ENCODE results near the gene GAB2.
"Not testable (repeated sequence)": the region's sequence is repeated elsewhere in the genome, so short reads cannot be mapped to it uniquely, and the experiment has no call there.

The GAB2 gene

DNA sequence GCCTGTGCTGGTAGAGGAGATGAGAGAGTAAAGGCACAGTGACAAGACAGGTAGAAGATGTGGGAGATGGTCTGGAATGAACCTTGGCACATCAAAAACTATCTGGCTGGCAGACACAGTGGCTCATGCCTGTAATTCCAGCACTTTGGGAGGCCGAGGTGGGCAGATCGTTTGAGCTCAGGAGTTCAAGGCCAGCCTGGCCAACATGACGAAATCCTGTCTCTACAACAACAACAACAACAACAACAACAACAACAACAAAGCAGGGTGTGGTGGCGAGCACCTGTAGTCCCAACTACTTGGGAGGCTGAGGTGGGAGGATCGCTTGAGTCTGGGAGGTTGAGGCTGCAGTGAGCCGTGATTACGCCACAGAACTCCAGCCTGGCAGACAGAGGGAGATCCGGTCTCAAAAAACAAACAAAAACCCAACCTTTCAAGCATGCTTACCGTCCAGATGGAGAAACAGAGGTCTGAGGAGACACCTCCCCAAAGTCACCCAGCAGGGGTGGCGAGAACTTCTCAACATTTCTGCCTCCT, 240.9 kb downstream of the GAB2 start:
- DNase-seq (ENCODE audit: low read depth) = no peak
- TF ChIP-seq CTCF (IDR thresholded peaks at IDR 0.05; ENCODE audit: low read depth, low read length, missing control alignments) = no peak
- no peak overlapping the region for H3K4me3 ChIP-seq (ENCODE audit: low read depth, low read length)

- not testable (repeated sequence) for DNase-seq (ENCODE audit: low read depth); H3K4me3 ChIP-seq (ENCODE audit: low read depth, low read length)
These were observed 241.8 kb downstream of the GAB2 start for GRCh38 chr11:78175862-78176261.

DNA sequence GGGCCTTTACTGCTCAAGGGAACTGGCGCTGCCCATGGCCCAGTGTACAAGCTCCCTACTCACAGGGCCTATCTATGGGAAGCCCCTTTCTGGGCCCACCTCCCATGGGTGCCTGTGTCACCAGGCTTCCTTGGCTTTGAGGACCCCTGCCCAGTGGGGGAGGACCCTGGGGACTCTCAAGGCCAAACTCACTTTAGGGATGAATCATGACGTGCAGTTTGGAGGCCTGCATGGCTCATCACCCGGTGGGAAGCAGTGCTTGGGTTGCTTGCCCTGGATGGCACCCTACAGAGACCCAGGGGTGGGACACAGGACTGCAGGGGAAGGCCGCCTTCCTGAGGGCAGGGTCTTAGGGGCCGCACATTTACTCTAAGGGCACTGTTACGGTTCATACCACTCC, 245.7 kb downstream of the GAB2 start:
- no peak for TF ChIP-seq CTCF (IDR thresholded peaks at IDR 0.05; ENCODE audit: low read depth, low read length, missing control alignments)
- no peak for DNase-seq (ENCODE audit: low read depth)
- no peak overlapping the region for H3K4me3 ChIP-seq (ENCODE audit: low read depth, low read length)

GRCh38 chr11:78170874-78171549, 246.6 kb downstream of the GAB2 start:
- TF ChIP-seq CTCF (IDR thresholded peaks at IDR 0.05; ENCODE audit: low read depth, low read length, missing control alignments) = no peak
- DNase-seq (ENCODE audit: low read depth) = no peak
- H3K4me3 ChIP-seq (ENCODE audit: low read depth, low read length) = no peak overlapping the region

DNA sequence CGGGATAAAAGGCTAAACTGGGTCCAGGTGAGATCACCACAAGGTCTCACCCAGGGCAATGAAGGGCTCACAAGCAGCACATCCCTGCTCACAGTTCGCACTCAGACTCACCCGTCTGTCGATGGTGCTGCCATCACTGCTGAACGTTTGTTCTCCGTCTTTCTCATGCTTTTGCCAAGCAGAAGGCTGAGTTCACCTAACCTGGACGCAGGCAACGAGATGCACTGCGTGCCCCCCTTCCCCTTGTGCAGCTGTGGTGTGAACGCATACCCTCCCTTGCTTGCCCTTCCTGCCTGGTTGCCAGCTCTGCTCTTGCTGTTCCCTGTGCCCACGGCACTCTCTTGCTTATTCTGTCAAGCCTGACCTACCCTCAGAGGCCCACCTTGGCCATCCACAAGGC, 247.2 kb downstream of the GAB2 start:
- TF ChIP-seq CTCF (IDR thresholded peaks at IDR 0.05; ENCODE audit: low read depth, low read length, missing control alignments) = no peak
- no peak for DNase-seq (ENCODE audit: low read depth)
- H3K4me3 ChIP-seq (ENCODE audit: low read depth, low read length) = no peak overlapping the region

DNA sequence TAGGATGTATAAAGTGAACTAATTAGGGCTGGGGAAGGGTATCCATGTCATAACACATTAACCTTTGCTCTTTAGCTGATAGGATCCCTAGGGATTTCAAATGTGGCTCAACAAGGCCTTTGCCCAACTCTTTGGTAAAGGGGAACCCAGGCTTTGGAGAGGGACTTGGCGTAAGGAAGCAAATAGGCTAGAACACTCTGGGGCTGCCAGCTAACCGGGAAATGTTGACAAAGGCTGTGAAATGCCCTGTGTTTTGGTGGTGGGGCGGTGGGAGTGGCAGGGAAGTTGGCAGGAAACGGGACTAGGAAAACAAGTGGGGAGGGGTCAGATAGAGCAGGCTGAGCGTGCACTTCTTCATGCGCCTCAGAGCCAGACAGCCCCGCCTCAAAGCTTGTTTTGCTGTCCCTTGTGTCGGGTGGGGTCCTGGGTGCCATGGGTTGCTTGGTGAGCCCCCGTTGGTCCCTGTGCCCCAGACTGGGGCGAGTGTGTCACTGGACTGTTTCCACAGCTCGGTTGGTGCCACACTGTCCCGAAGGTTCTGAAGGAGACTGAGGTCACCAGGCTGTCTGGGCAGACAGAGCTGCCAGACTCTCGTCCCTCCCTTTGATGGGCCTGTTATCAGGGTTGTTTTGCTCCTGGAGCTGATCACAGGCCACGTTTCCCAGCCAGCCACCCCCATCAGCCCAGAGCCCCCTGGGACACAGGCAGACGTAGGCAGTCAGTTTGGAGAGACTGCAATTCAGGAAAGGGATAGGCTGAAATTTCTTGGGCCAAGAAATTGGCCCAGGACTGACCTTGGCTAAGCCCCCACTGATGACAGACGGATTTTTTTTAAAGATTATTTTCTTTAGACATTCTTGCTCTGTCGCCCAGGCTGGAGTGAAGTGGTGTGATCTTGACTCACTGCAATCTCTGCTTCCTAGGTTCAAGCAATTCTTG, 248.8 kb downstream of the GAB2 start:
- H3K4me3 ChIP-seq (ENCODE audit: low read depth, low read length) = no peak overlapping the region
- no peak for DNase-seq (ENCODE audit: low read depth)
- no peak for TF ChIP-seq CTCF (IDR thresholded peaks at IDR 0.05; ENCODE audit: low read depth, low read length, missing control alignments)

DNA sequence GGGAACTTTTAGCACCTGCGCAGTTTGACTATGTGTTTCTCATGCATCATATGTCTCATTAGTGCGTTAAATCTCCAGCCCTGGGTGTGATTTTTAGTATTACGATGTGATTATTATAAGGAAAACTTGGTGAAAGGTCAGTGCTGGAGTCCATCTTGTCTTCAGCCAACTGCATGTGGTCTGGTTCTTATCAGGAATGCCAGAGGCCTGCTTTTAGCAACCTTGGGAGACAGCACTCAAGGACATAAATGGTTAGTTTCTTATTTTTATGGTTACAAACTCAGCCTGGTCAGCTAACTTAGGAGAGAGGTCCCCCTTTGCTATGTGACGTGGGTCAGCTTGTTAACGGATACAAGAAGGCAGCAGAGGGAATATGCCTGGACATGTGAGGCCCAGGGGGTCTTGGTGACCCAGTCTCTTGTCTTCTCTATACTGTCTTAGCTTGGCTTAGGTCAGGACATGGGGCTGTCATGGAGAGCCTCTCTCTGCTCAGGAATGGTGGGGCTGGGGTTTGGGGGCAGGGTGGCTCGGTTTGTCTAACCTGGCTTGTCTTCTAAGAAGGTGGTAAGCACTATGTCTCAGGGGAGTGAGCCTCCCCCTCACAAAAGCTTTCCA, 250.7 kb downstream of the GAB2 start:
- DNase-seq (ENCODE audit: low read depth) = no peak
- TF ChIP-seq CTCF (IDR thresholded peaks at IDR 0.05; ENCODE audit: low read depth, low read length, missing control alignments) = no peak
- H3K4me3 ChIP-seq (ENCODE audit: low read depth, low read length) = no peak overlapping the region
